Type B pancreatic cell (in vitro differentiated cells): Measurements from ENCODE around the gene ATP5MC2. TPM values are rescaled to one million over a fixed set of nuclear protein-coding genes. Genes with fewer than 3 reads are reported as not detected.

Source experiments
- DNase-seq: peaks from one replicate; pipeline ENCODE4 v3.0.0; 2021; ENCODE audit warnings: mixed read lengths; ENCODE audit not compliant: unreplicated experiment; ENCODE audit errors: extremely low spot score
- H3K27ac Mint-ChIP-seq: 2 replicates; pipeline ENCODE4 v1.8.0; 2021; ENCODE audit warnings: mild to moderate bottlenecking, mixed read lengths
- H3K27me3 Mint-ChIP-seq: 2 replicates; pipeline ENCODE4 v1.8.0; 2021; ENCODE audit warnings: mixed read lengths
- H3K36me3 Mint-ChIP-seq: 2 replicates; pipeline ENCODE4 v1.8.0; 2021; ENCODE audit warnings: mixed read lengths
- H3K4me1 Mint-ChIP-seq: one replicate; pipeline ENCODE4 v1.8.0; 2021; ENCODE audit warnings: mixed read lengths; ENCODE audit not compliant: unreplicated experiment
- H3K4me3 Mint-ChIP-seq: 2 replicates; pipeline ENCODE4 v1.8.0; 2021; ENCODE audit warnings: mild to moderate bottlenecking, mixed read lengths
- H3K9me3 Mint-ChIP-seq: 2 replicates; pipeline ENCODE4 v1.8.0; 2021; ENCODE audit warnings: mixed read lengths
- CTCF ChIP-seq: fragments of 200-600 bp; sonication (generic); conservative IDR thresholded peaks from 2 replicates; pipeline ENCODE4 v1.5.0; 2021; ENCODE audit warnings: antibody characterized with exemption, mild to moderate bottlenecking
- total RNA-seq: library from RNA; stranded (reverse); gene quantifications from 2 replicates; pipeline ENCODE4 v1.2.1, GENCODE V29; 2021; ENCODE audit warnings: low replicate concordance

The ATP5MC2 gene
- total RNA-seq, 1 donor from 2014 or later: 402 TPM

GRCh38 chr12:53677016-53677799 lies 1.3 kb upstream of the ATP5MC2 start:
- Mint-ChIP-seq H3K4me1 (peaks cover 17% of the 10 kb centered on the region), H3K36me3 (peaks cover 4% of the 10 kb centered on the region), H3K9me3 (no peaks in the 10 kb centered on the region), H3K4me3 (peak overlapping the region; percentile 97), H3K27me3 (peaks cover 24% of the 10 kb centered on the region), H3K27ac (peak overlapping the region; percentile 98)
- DNase-seq: no peak
- no peak for TF ChIP-seq CTCF

DNA sequence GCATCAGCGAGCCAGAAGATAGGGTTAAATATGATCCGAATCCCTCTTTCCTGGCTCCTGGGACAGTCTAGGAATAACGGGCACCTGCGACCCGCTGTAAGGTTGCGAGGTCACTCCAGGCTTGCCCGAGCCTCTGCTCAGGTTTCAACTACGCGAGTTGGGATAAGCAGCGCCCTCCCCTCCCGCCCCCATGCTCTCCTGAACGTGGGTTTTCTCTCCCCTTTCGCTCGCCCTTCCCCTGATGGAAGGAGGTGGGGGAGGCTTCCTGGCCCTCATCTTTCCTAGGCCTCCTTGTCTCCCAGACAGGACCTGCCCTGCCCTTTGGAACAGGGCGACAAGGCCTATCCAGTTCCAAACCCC lies 753 bp upstream of the ATP5MC2 start:
- DNase-seq: no peak
- Mint-ChIP-seq H3K9me3 (no peaks in the 10 kb centered on the region), H3K4me3 (peak overlapping the region; percentile 97), H3K27me3 (peaks cover 24% of the 10 kb centered on the region), H3K4me1 (peaks cover 17% of the 10 kb centered on the region), H3K27ac (peak overlapping the region; percentile 98), H3K36me3 (peaks cover 4% of the 10 kb centered on the region)
- TF ChIP-seq CTCF: no peak

- Mint-ChIP-seq H3K27me3 (peaks cover 24% of the 10 kb centered on the region), H3K27ac (peak overlapping the region; percentile 98), H3K36me3 (peaks cover 12% of the 10 kb centered on the region), H3K4me1 (peaks cover 17% of the 10 kb centered on the region), H3K9me3 (no peaks in the 10 kb centered on the region), H3K4me3 (peak overlapping the region; percentile 97)
- no peak for TF ChIP-seq CTCF
- DNase-seq: no peak
Observed at GRCh38 chr12:53674977-53675700, 744 bp downstream of the ATP5MC2 start.

- Mint-ChIP-seq H3K27me3 (peaks cover under 1% of the 10 kb centered on the region), H3K36me3 (peaks cover 27% of the 10 kb centered on the region), H3K27ac (no peak overlapping the region), H3K4me1 (no peaks in the 10 kb centered on the region), H3K9me3 (no peaks in the 10 kb centered on the region), H3K4me3 (no peak overlapping the region)
- TF ChIP-seq CTCF: no peak
- DNase-seq: no peak
Observed at GRCh38 chr12:53670971-53671370, 4.9 kb downstream of the ATP5MC2 start.

DNA sequence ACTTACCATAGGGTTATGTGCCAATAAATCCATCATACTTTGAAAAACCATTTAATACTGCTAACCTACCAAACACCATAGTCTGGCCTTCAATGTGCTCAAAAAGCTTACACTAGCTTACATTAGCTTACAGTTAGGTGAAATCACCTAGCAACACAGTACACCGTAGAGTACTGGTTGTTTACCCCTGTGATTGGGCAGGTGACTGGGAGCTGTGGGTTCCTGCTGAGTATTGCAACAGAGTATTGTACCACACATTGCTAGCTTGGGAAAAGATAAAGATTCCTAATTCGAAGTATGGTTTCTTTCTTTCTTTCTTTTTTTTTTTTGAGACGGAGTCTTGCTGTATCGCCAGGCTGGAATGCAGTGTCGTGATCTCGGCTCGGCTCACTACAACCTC lies 5.6 kb downstream of the ATP5MC2 start:
- TF ChIP-seq CTCF: no peak
- H3K27ac Mint-ChIP-seq: no peak overlapping the region
- no peak overlapping the region for H3K4me3 Mint-ChIP-seq
- H3K27me3 Mint-ChIP-seq: no peaks in the 10 kb centered on the region
- H3K9me3 Mint-ChIP-seq: no peaks in the 10 kb centered on the region
- DNase-seq: no peak
- H3K36me3 Mint-ChIP-seq: peaks cover 33% of the 10 kb centered on the region
- no peaks in the 10 kb centered on the region for H3K4me1 Mint-ChIP-seq
